Measurements from ENCODE around the gene ASTL.

DNA sequence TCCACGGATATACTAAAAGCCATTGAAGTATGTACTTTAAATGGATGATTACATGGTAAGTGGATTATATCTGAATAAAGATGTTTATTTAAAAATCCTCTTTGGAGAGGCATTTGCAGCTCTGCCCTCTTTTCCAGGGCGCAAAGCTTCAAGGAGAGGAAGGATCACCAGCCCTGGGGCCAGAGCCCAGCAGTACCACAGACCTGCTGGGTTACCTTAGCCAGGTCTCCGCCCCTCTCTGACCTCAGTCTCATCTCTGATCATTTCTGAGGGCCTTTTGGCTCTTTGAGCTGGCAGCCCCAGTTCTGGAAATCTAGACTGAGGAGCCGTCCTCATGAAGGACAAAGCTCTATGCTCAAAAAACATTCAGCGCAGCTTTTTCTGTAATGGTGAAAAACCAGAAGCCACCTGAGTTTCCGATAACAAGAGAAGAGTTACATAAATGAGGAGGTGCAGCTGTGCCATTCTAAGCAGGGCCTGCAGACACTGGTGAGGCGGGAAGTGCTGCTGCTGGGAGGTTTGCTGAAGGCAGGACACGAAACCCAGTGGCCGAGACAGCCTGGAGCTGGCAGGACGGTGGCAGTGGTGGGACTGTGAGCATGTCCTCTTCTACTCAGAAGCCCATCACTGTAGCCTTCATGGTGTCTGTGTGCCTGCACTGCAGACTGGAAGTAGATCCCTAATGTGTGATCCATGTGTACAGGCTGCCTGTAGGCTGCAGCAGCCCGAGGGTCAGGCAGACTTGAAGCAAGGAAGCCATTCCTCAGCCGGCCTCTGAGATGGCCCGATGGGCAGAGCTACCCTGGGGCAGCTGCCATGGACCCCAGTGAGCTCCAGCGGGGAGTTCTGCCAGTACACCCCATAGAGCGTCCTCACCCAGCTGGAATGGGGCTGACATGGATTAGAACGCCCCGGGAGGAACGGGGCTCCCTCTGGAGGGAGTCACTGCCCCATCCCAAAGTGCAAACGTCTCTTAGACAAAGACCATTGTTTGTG is 49.7 kb downstream of the ASTL start:
- no peak for TF ChIP-seq SIN3A (IDR thresholded peaks at IDR 0.05; ENCODE audit: borderline replicate concordance, insufficient read depth, low read depth, low read length)
- TF ChIP-seq, protein P1, sequence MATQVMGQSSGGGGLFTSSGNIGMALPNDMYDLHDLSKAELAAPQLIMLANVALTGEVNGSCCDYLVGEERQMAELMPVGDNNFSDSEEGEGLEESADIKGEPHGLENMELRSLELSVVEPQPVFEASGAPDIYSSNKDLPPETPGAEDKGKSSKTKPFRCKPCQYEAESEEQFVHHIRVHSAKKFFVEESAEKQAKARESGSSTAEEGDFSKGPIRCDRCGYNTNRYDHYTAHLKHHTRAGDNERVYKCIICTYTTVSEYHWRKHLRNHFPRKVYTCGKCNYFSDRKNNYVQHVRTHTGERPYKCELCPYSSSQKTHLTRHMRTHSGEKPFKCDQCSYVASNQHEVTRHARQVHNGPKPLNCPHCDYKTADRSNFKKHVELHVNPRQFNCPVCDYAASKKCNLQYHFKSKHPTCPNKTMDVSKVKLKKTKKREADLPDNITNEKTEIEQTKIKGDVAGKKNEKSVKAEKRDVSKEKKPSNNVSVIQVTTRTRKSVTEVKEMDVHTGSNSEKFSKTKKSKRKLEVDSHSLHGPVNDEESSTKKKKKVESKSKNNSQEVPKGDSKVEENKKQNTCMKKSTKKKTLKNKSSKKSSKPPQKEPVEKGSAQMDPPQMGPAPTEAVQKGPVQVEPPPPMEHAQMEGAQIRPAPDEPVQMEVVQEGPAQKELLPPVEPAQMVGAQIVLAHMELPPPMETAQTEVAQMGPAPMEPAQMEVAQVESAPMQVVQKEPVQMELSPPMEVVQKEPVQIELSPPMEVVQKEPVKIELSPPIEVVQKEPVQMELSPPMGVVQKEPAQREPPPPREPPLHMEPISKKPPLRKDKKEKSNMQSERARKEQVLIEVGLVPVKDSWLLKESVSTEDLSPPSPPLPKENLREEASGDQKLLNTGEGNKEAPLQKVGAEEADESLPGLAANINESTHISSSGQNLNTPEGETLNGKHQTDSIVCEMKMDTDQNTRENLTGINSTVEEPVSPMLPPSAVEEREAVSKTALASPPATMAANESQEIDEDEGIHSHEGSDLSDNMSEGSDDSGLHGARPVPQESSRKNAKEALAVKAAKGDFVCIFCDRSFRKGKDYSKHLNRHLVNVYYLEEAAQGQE (IDR thresholded peaks at IDR 0.05; ENCODE audit: insufficient read depth in 1 of 2, low read depth in 2 of 2, low read length in 1 of 2) = no peak
- TF ChIP-seq, protein P2, sequence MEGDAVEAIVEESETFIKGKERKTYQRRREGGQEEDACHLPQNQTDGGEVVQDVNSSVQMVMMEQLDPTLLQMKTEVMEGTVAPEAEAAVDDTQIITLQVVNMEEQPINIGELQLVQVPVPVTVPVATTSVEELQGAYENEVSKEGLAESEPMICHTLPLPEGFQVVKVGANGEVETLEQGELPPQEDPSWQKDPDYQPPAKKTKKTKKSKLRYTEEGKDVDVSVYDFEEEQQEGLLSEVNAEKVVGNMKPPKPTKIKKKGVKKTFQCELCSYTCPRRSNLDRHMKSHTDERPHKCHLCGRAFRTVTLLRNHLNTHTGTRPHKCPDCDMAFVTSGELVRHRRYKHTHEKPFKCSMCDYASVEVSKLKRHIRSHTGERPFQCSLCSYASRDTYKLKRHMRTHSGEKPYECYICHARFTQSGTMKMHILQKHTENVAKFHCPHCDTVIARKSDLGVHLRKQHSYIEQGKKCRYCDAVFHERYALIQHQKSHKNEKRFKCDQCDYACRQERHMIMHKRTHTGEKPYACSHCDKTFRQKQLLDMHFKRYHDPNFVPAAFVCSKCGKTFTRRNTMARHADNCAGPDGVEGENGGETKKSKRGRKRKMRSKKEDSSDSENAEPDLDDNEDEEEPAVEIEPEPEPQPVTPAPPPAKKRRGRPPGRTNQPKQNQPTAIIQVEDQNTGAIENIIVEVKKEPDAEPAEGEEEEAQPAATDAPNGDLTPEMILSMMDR (IDR thresholded peaks at IDR 0.05) = no peak

All from Panc1 (cell line).